ENCODE data around the gene PLOD1.

DNA sequence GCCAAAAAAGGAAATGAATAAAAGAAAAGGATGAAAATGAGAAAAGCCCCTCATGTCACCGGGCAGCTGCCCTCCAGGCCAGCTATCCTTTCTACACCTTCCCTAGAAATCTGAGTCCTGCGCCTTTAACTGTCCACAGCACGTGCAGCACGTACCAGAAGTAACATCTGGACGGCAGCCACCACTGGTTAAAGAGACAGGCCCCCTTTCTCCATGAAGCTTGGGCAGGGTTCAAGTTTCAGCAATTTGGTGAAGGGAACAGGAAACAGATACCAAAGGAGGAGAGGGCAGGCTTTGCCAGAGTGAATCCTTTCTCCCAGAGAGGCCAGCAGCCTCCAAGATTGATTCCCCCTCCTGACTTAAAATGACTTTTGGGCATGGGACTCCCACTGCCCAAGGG lies 4.7 kb upstream of the PLOD1 start:
- TF ChIP-seq, protein P1, sequence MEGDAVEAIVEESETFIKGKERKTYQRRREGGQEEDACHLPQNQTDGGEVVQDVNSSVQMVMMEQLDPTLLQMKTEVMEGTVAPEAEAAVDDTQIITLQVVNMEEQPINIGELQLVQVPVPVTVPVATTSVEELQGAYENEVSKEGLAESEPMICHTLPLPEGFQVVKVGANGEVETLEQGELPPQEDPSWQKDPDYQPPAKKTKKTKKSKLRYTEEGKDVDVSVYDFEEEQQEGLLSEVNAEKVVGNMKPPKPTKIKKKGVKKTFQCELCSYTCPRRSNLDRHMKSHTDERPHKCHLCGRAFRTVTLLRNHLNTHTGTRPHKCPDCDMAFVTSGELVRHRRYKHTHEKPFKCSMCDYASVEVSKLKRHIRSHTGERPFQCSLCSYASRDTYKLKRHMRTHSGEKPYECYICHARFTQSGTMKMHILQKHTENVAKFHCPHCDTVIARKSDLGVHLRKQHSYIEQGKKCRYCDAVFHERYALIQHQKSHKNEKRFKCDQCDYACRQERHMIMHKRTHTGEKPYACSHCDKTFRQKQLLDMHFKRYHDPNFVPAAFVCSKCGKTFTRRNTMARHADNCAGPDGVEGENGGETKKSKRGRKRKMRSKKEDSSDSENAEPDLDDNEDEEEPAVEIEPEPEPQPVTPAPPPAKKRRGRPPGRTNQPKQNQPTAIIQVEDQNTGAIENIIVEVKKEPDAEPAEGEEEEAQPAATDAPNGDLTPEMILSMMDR (conservative IDR thresholded peaks at IDR 0.05; ENCODE audit: low read length): no peak
- no peak for TF ChIP-seq EZH2phosphoT487 (IDR thresholded peaks at IDR 0.05; ENCODE audit: borderline replicate concordance)
